ENCODE measurements around the gene LINGO1.

Gene LINGO1

DNA sequence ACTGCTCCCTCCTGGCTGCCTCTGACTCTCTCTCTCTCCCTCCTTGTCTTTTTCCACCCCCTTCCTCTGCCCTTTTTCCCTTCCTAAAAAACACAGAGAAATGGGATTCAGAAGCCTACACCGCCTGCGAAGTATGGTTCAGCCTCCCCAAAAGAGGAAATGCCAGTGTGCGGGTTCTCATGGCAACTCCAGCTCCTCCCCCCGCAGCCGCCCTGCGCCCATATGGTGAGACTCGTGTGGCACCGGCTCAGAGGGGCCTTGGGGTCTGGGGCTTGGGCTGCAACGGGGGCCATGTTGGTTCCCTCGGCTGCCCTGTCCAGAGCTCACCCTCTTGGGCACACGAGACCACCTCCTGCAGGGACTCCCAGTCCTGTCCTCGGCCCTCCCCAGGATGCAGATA, 23.6 kb upstream of the LINGO1 start:
- DNase-seq, result no peak

DNA sequence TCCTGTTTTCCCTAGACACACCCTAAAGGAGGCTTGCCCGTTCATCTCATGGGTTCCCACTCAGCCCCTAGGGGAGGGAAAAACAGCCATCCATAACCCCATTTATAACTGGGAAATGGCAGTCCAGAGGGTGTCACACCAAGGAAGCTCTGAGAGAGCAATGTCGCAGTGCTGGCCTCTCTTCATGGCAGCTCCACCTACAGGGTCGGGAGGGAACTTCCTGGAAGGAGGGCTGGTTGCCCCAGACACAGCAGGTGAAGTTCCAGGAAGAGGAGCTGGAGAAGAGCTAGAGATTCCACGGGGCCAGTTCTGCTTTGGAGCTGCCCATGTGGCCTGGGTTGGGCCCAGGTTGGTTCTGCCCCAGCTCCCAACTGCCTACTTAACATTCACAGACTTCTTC, 22.3 kb upstream of the LINGO1 start:
- DNase-seq, result no peak

DNA sequence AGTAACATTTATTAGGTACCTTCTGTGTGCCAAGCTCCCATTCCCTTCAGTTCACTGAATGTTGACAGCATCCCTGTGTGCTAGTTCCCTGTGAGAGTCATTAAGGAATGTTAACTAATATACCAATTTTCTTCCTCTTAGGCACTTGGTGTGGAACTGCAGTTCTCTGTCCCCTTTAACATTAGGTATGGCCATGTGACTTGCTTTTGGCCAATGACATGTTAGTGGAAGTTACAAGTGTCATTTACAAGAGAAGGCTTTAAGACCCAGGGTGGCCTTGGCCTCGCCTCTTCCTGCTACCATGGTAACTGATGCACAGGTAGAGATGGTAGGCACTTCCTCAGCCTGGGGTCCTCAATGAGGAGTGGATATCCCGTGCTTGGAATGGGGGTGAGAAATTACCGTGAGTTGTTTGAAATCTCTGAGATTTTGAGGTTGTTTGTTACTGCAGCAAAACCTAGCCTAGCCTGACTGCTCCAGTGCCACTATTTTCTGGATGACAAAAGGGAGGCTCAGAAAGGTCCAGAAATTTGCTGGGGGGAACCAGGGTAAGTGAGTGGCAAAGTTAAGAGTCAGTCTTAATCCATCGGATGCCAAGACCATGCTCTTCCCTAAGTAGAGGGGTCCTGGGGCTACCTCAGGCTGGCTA, 21.2 kb upstream of the LINGO1 start:
- DNase-seq, result no peak

DNA sequence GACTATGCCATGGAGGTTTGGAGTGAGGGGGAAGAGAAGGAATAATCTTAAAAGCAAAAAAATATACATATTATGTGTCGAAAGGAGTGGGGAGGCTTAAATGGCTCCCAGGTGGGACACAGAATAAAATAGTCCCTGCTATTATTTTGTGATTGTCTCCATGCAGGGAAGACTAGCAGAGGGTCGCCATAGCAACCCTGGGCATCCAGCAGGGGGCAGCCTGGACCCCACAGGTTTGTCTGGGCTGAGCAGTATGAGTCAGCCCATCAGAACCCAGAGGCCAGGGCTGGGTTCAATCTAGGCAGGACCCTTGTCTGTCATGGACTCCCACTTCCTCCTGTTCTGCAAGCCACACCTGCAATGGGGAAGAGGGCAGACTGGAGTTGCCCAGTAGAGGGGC, 17.6 kb upstream of the LINGO1 start:
- no peak for DNase-seq

DNA sequence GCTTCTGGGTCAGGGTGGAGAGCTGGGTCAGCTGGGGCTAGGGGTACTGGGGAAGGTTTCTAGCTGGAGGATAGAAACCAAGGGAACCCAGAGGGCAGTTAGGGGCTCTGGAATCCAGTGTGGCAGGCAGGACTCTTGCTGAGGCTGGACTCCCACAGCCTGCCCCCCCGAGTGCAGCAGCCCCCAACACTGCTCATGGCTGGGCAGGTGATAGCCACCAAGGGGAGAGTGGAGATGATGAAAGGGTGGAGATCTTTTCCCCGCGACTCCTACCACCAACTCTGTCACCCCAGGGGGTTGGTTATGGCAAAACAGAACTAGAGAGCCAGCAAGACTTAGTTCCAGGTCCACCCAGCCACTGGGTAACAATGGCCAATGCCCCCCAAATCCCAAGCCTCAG, 16.9 kb upstream of the LINGO1 start:
- no peak for DNase-seq

DNA sequence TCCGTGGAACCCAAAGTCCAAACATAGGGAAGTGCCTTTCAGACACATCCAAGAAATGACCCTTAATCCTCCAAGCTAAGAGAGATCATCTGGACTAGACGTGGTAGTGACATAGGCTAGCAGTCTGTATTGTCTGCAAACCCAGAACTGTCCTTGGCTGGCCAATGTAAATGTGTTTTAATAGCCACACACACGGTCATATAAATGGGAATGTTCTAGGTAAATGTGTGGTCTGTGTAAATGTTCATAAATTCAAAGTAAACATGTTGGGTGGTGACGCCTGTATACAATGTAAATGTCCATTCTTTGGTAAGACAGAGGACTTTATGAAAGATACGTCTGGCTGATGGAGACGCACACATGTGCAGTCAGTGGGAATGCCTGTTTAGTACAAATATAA, 16.3 kb upstream of the LINGO1 start:
- no peak for DNase-seq

DNA sequence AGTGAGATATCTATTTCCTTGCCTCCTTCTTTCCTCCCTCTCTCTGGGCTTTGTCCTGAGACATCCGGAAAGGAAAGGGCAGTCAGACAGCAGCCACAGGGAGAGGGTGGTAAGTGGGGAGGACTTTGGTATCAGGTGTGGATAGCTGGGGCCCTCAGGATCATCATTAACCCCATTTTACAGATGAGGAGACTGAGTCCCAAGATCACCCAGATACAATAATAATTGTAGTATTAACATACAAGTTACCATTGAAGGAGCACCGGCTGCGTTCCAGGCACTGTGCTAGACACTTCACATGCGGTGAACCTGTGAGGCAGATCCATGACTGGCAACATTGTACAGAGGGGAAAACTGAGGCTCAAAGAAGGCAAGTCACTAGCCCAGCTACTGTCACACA, 15.2 kb upstream of the LINGO1 start:
- DNase-seq, result no peak

DNA sequence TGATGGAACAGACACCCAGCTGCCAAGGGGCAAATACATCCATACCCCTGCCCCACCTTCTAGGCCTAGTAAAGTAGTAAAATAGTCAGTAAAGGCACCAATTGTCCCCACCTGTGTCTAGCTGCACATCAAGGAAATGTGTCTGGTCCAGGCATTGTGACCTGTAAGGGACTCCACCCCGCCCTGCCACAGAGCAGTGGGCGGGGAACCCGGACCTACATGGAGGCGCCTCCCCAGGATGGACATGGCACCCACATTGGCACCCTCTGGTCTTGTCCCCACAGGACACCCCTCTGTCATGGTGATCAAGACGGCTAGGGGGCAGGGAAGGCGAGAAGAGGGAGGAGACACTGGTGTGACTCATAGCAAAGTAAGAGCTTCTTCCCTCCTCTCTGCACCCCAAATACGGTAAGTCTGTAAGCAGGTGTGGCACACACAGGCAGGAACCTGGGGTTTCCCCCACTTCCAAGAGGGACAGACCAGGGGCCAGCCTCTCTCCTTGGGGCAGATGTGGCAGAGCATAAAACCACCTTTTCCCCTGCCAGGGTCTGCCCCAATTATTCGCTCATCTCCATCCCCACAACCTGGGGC, 13.5 kb upstream of the LINGO1 start:
- no peak for DNase-seq

DNA sequence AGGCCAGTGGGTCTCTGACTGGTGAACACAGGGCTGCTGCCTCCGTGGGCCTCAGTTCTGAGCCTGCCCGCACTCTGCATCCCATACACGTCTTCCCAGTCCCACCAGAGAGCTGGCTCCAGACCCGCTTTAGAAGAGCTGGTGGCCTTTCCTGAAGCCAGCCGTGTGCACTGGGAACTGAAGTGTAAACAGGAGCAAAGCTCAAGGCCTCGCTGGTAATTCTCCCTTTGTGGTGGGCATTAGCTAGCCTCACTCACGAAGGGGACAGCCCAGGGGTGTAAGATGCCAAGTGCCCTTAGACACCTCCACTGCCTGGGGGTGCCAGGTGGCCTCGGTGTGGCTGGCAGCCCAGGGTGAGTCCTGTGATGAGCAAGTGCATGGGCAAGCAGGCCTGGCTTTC, 12.9 kb upstream of the LINGO1 start:
- DNase-seq, result no peak

DNA sequence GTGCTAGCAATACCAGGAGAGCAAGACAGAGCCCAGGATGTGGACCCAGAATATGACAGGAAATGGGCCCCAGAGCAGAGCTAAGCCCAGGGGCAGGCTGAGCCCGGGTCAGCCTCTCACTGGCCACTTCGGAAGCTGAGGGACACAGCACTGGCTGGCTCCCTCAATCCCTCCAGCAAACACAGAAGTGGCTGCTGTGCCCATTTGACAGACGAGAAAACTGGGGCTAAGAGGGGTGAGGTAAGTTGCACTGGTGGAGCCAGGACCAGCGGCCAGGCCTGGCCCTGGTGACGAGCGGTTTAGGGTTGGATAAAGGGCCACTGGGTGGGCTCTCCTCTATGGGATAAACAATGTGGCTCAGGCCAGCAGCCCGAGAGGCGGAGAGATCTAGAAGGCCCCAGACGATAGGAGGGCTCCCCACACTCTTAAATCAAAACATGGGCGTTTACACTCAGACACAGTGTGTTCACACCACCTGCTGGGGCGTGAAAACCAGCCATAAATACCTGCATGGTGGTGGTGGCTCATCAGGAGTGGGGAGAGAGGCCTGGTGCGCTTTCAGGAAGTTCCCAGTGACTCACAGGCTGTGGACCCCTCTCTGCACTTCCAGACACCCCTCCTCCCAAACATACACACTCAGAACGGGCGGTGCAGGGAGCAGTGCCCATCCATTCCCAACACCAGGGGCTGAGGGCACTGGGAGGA, 12.0 kb upstream of the LINGO1 start:
- no peak for DNase-seq

DNA sequence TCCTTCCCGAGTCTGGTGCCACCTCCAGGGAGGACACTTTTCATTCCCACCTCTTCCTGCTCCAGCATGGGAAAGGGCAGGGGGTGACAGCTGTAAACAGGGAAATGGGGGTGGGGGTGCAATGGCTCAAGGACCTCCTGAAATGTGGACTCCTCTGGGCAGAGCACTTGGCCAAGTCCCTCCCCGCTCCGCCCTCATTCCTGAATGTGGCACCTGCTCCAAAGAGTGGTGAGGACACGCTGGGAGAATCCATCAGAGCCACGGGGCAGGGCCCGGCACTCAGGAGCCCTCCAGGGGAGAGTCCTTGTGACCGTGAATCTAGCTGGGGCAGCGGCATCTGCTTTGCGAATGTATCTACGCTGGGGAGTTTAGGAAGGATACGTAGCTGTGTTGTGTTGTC, 11.1 kb upstream of the LINGO1 start:
- DNase-seq, result no peak

DNA sequence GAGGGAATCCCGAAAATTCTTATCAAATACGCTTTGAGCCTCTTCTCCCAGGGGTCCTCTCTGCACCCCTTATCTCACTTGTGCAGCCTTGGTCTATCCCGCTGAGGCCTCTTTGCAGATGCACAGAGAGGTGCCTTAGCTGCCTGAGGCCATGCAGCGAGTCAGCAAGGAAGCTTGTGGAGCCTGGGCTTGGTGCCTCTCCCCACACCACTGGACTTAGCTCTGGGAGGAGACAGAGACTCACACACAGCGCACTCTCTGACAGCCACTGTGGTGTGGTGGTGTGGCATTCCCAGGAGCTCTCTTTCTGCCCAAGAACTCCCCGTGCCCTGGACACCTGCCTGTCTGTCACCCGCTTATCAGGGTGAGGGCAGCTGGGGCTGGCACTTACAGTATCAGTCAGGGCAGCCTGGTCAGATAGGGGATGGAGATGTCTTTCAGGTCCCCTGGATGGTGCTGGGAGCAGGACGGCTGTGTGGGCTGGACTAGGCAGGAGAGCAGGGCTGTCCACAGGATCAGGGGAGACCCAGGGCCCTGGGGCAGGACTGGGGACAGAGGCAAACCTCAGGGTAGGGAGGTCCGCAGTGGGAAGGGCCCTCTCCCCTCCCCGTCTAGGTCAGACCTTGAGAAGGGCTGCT, 10.2 kb upstream of the LINGO1 start:
- DNase-seq, result no peak

DNA sequence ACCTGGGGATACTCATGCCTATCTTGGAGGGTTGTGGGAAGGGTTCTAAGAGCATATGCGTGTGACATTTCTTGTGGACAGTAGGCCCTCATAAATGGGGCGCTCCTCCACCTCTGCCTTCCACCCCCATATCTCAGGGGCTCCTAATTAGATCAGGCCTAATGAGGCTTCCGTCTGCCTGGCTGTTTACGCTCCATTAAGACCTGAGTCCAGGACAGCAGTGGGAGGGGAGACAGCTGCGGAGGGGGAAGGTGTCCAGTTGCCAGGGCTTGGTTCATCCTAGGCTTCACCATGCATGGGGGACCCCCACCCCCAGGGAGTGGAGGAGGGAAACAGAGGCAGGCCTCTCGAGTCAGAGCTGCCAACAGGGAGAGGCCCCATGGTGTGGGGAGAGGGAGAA, 9.3 kb upstream of the LINGO1 start:
- no peak for DNase-seq

DNA sequence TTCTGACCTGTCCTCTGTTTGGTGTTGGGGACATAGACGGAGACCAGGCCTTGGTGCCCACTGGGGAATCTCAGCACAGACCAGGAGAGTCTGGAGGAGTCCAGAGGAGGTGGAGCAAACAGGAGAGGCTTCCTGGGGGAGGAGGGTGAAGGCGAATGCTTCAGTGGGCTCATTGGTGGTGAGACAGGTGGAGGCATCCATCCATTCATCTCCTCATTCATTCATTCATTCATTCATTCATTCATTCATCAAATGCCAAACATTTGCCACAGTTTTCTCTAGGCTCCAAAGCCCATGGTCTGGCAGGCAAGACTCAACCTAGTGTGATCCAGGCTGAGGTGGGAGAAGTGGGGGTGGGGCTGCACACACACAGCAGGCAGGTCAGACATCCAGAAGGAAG, 7.9 kb upstream of the LINGO1 start:
- DNase-seq, result no peak

DNA sequence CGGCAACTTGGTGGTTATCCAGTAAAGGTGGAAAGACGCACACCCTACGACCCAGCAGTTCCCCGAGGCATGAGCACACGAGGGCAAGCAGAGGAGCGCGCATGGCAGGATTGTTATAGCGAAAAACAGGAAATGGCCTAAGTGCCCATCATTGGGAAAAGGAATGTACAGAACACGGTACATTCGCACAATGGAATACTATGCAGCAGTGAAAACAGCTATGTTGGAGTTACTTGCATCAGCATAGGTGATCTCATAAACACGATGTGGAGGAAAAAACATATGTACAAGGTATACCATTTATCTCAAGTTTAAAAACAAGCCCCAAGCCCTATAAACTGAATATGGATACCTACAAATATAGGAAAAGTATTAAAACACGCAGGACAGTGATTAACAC, 6.7 kb upstream of the LINGO1 start:
- DNase-seq, result no peak

DNA sequence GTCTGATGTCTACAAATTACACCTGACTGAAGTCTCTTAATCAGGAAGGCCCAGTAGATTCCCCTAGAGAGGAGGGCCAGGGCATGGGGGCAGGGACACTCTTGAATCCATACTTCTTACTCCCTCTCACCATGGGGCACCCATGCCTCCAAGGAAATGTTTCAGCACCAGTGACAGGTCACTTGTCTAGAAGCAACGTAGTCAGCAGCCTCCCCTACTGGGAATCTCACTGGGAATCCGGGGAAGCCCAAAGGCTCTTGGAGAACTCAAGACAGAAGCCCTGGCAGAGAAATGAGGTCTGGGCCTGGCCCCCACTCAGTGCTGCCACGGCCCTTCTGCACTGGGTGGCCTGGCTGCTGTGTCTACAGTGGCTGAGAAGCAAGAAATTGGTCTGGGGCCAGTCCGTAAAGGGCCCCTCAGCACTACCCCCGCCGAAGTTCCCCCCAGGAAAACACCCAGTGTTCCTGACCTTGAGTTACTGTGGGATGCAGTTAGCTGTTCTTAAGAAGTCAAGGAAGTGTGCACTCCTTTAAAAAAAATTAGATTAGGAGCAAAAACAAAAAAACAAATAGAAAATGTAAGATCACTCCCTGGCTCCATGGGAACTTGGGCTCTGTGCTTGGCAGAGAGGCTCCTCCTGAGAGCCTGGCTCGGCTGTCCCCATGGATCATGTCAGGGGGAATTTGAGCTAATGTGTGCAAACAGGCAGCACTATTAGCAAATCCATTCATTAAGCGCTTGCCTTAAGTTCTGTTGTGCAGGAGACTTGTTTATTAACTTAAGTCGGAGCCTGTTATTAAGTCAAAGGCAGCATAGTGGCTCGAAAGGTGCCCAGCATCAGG, 5.4 kb upstream of the LINGO1 start:
- DNase-seq, result no peak

DNA sequence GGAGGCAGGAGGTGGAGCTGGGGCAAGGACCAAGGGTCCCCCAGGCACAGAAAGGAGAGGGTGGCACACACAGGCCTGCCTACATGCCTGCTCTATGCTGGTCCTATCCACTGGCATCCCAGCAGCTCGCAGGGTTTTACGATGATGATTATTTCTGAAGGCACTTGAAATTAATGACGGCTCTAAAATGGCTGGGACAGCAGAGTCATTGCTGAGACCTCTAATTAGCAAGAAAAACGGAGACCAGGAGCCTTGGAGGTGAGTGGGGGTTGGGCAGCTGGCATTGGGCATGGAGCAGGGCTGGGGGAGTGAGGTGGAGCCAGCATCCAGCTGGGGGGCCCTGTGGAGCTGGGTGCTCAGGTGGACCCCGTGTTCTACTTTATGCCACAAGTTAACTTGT, 3.5 kb upstream of the LINGO1 start:
- no peak for DNase-seq

DNA sequence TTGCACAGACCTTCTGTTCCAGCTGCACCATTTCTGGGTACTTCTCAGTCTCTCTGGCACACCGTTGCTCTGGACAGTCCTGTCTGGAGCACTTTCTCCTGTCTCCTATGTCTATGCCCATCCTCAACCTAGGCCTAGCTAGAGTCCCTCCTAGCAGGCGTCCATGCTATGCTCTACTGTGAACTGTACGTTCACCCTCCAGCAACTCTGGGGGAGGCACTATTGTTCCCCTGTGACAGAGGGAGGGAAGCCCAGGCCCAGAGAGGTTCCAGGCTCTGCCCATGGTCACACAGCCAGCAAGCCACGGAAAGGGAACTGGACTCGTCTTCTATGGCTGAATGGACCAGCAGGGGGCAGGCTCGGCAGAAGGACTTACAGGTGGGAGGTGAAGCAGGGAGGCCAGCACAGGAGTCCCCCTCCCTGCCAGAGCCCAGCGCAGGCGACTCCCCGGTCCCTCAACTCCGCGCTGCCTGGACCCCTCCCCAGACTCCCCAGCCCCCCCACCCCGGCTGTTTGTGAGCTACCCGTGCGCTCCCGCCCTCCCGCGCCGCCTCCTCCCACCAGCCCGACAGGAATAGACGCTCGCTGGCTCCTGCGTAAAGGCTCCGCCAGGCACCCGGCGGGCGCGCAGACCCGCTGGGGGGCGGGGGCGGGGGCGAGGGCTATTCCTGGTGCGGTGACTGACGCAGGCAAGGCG, 1.7 kb upstream of the LINGO1 start:
- DNase-seq, result peak; percentile 40

DNA sequence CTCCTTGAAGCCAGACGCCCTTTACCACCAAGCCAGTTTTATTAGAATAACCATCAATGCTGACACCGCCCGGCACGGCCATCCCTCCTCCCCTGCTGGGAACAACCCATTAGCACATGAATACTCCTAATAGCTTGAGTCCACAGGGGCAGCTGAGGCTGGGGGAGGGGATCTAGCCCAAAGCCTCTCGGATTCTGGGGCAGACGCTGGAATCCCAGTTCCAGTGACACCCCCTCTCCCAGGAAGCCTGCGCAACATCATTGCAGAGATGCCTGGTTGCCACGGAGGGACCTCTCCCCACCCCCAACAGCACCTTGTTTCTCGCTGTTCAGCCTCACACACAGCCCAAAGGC, 1.2 kb upstream of the LINGO1 start:
- no peak for DNase-seq

DNA sequence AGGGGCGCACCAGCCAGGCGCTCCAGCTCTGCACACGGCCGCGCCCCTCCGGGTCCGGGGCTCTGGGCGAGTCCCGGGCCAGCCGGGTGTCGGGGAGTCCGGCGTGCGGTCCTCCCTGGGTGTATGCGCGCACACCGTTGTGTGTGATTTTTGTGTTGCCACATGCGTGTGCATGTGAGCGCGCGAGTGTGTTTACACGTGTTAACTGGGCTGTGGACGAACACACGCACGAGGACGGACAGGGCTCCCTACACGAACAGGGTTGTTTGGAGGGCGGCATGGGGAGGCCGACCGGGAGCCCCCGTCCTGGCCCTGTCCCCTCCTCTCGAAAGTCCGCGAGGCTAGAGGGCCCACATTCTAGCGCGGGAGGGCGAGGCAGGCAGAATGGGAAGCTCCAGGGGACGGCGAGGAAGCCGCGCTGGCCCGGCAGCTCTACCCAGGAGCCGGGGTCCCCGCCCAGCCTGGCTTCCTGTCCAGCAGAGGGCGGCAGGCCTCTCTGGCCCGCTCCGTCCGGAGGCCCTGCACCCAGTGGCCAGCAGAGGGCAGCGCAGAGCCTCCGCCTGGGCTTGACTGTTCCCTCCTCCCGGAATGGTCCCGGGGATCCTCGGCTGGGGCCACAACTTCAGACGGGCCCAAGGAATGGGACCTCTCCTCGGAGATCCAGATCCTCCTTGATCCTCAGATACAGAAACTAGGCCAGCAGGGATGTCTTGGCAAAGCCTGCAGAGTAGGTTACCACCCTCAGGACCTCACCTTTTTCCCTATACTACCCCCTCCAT, 611 bp upstream of the LINGO1 start:
- DNase-seq, result peak; percentile 38

DNA sequence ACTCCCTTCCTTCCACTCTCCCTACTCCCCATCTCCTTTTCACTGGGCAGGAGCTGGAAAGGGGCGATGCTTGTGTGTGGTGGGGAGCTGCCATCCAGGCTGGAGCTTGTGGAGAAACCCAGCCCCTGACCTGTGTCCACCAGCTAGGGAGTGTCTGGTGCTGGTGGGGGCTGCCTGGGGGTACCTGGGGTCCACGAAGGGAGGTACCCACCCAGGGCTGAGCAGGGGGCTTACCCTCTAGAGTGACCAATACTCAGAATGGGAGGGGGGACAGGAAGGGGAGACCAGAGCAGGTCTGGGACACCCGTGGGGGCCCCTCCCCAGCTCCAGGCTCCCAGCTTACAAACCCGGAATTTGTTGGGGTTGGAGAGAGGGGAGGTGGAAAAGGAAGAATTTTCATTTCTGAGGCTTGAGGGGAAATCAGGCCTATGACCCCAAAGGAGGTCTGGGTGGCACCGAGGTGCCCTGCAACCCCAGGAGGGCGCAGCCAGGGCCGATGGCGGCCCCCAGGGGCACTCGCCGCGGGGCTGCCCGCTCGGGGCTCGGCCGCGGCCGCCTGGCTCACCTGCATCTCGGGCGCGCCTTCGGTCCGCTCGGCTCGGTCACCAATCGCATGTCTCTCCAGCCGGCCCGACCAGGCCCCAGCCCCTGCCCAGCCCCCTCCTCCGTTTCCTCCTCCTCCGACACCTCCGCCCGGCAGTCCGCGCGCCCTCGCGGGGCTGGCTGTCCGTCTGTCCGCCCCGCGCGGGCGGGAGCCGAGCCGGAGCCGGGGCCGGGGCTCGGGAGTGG, 773 bp downstream of the LINGO1 start:
- DNase-seq, result no peak
